H1 (cell line): ENCODE data around the gene FAM120A. TPM values are rescaled to one million over a fixed set of nuclear protein-coding genes. Genes with fewer than 3 reads are reported as not detected.

ENCODE experiments used
- CTCF ChIA-PET: fragments of 300-600 bp; sonication (Branson Sonifier 250); formaldehyde crosslinking; loops from one replicate; lab custom pipeline; 2021; ENCODE audit not compliant: partially characterized antibody; lab: Charles Lee
- POLR2A ChIA-PET: fragments of 300-600 bp; sonication (Branson Sonifier 250); formaldehyde crosslinking; loops from one replicate; lab custom pipeline; 2021; ENCODE audit warnings: inconsistent platforms; ENCODE audit not compliant: partially characterized antibody; lab: Charles Lee
- DNase-seq, 2 experiments: peaks; one replicate each; pipeline versions ENCODE4 v3.0.0 to v3.0.0-alpha.2; 2010 to 2022; ENCODE audit warnings: low spot score in 2 of 2, low read depth in 1 of 2, mixed read lengths in 1 of 2
- FAIRE-seq: peaks from 2 replicates; lab custom pipeline; 2011; peaks lifted over from hg19 to GRCh38; lab: Jason Lieb, UNC
- H2AFZ ChIP-seq: 2 replicates; pipeline ENCODE4 v1.8.1; 2012; ENCODE audit warnings: low read length, inconsistent platforms
- H2AK5ac ChIP-seq: 2 replicates; pipeline ENCODE4 v1.6.1; 2013; ENCODE audit warnings: low read depth, low read length
- H2BK120ac ChIP-seq: replicated peaks from 2 replicates; pipeline ENCODE3; 2013; ENCODE audit warnings: low read depth, low read length, inconsistent platforms
- H2BK12ac ChIP-seq: 2 replicates; pipeline ENCODE4 v1.6.1; 2013; ENCODE audit warnings: low read depth, low read length
- H2BK15ac ChIP-seq: 2 replicates; pipeline ENCODE4 v1.6.1; 2013; ENCODE audit warnings: low read length
- H2BK20ac ChIP-seq: 2 replicates; pipeline ENCODE4 v1.6.1; 2013; ENCODE audit warnings: low read length
- H2BK5ac ChIP-seq: 2 replicates; pipeline ENCODE4 v1.6.1; 2013; ENCODE audit warnings: low read depth, low read length
- H3K14ac ChIP-seq: 2 replicates; pipeline ENCODE4 v1.6.1; 2013; ENCODE audit warnings: inconsistent platforms; ENCODE audit not compliant: insufficient read length
- H3K18ac ChIP-seq: 2 replicates; pipeline ENCODE4 v1.6.1; 2013; ENCODE audit warnings: low read length; ENCODE audit errors: extremely low read depth
- H3K23ac ChIP-seq: 2 replicates; pipeline ENCODE4 v1.6.1; 2013; ENCODE audit warnings: inconsistent platforms; ENCODE audit not compliant: insufficient read length
- H3K23me2 ChIP-seq: 2 replicates; pipeline ENCODE4 v1.6.1; 2013; ENCODE audit warnings: low read depth, low read length
- H3K27ac ChIP-seq: 2 replicates; pipeline ENCODE4 v1.6.1; 2011; ENCODE audit warnings: low read depth, low read length, inconsistent platforms
- H3K27me3 ChIP-seq, 4 experiments: replicated peaks in 1 of 4; 1 replicate in 1 of 4; 2 replicates in 3 of 4; pipeline versions ENCODE4 v1.6.1 to v1.8.1; 2011 to 2013; ENCODE audit warnings: low read length in 3 of 4, mild to moderate bottlenecking in 3 of 4, inconsistent platforms in 2 of 4, mixed read lengths in 2 of 4, moderate library complexity in 1 of 4; ENCODE audit not compliant: control insufficient read depth in 3 of 4, insufficient read depth in 3 of 4; ENCODE audit errors: extremely low read depth in 1 of 4
- H3K36me3 ChIP-seq, 4 experiments: 2 replicates each; pipeline versions ENCODE4 v1.6.1 to v1.8.1; 2011 to 2013; ENCODE audit warnings: mild to moderate bottlenecking in 4 of 4, low read length in 3 of 4, moderate library complexity in 2 of 4, control low read depth in 1 of 4, inconsistent platforms in 1 of 4; ENCODE audit not compliant: insufficient read depth in 4 of 4, control insufficient read depth in 2 of 4
- H3K4ac ChIP-seq: replicated peaks from 2 replicates; pipeline ENCODE3; 2013; ENCODE audit warnings: low read length, low read depth, mixed read lengths, inconsistent platforms; ENCODE audit not compliant: insufficient read length
- H3K4me1 ChIP-seq, 4 experiments: replicated peaks in 1 of 4; 1 replicate in 1 of 4; 2 replicates in 3 of 4; pipeline versions ENCODE4 v1.6.1 to v1.8.1; 2011 to 2013; ENCODE audit warnings: low read length in 3 of 4, inconsistent platforms in 2 of 4, mixed read lengths in 1 of 4; ENCODE audit not compliant: insufficient read depth in 4 of 4, control insufficient read depth in 3 of 4
- H3K4me2 ChIP-seq, 2 experiments: 2 replicates each; pipeline versions ENCODE4 v1.6.1 to v1.8.1; 2011 to 2013; ENCODE audit warnings: low read depth in 2 of 2, low read length in 2 of 2, control low read depth in 1 of 2, inconsistent platforms in 1 of 2, mild to moderate bottlenecking in 1 of 2; ENCODE audit not compliant: insufficient read depth in 1 of 2
- H3K4me3 ChIP-seq, 4 experiments: fragments of 200-600, 300-600 bp in 1 of 4; sonication (generic), shearing (Covaris generic), sonication (Bioruptor Twin) in 1 of 4; 2 replicates each; pipeline versions ENCODE4 v1.5.1 to v1.8.1; 2011 to 2016; ENCODE audit warnings: low read length in 4 of 4, low read depth in 3 of 4, control low read depth in 2 of 4, inconsistent platforms in 2 of 4, mild to moderate bottlenecking in 2 of 4, mixed read lengths in 1 of 4, moderate library complexity in 1 of 4; ENCODE audit not compliant: insufficient read depth in 2 of 4; ENCODE audit errors: extremely low read depth in 1 of 4
- H3K56ac ChIP-seq: replicated peaks from 2 replicates; pipeline ENCODE3; 2013; ENCODE audit warnings: low read depth, mild to moderate bottlenecking, mixed read lengths, low read length, inconsistent platforms; ENCODE audit not compliant: insufficient read length
- H3K79me1 ChIP-seq: 2 replicates; pipeline ENCODE4 v1.6.1; 2013; ENCODE audit warnings: low read depth, low read length, control low read depth
- H3K79me2 ChIP-seq, 2 experiments: 2 replicates each; pipeline versions ENCODE4 v1.6.1 to v1.8.1; 2012 to 2013; ENCODE audit warnings: low read length in 2 of 2, mild to moderate bottlenecking in 2 of 2, inconsistent platforms in 1 of 2; ENCODE audit not compliant: insufficient read depth in 2 of 2, control insufficient read depth in 1 of 2
- H3K9ac ChIP-seq, 4 experiments: replicated peaks in 1 of 4; 1 replicate in 1 of 4; 2 replicates in 3 of 4; pipeline versions ENCODE4 v1.6.1 to v1.8.1; 2011 to 2013; ENCODE audit warnings: low read depth in 3 of 4, low read length in 3 of 4, control low read depth in 2 of 4, mild to moderate bottlenecking in 2 of 4, moderate library complexity in 2 of 4, inconsistent platforms in 1 of 4; ENCODE audit errors: extremely low read depth in 1 of 4
- H3K9me3 ChIP-seq, 2 experiments: 2 replicates each; pipeline versions ENCODE4 v1.6.1 to v1.8.1; 2012 to 2013; ENCODE audit warnings: mild to moderate bottlenecking in 2 of 2, moderate library complexity in 2 of 2, control low read depth in 1 of 2, inconsistent platforms in 1 of 2, low read depth in 1 of 2, low read length in 1 of 2, mixed read lengths in 1 of 2; ENCODE audit not compliant: insufficient read depth in 2 of 2
- H4K20me1 ChIP-seq, 2 experiments: replicated peaks in 1 of 2; 2 replicates each; pipeline versions ENCODE3 to v1.8.1; 2011 to 2013; ENCODE audit warnings: inconsistent platforms in 2 of 2, low read length in 2 of 2, mild to moderate bottlenecking in 1 of 2; ENCODE audit not compliant: insufficient read depth in 2 of 2, control insufficient read depth in 1 of 2
- H4K5ac ChIP-seq: 2 replicates; pipeline ENCODE4 v1.6.1; 2013; ENCODE audit warnings: low read length, low read depth, mixed read lengths, inconsistent platforms; ENCODE audit not compliant: insufficient read length
- H4K8ac ChIP-seq: 2 replicates; pipeline ENCODE4 v1.8.0; 2013; ENCODE audit warnings: mild to moderate bottlenecking, moderate library complexity, low read length, inconsistent platforms; ENCODE audit not compliant: insufficient read depth; ENCODE audit errors: extremely low read depth
- H4K91ac ChIP-seq: replicated peaks from 2 replicates; pipeline ENCODE3; 2013; ENCODE audit warnings: low read length, mixed read lengths, inconsistent platforms; ENCODE audit not compliant: insufficient read length
- ATF2 ChIP-seq: IDR thresholded peaks from 2 replicates; pipeline ENCODE4 v1.6.1; 2012; ENCODE audit warnings: low read length, inconsistent platforms
- BRCA1 ChIP-seq: IDR thresholded peaks from 2 replicates; pipeline ENCODE4 v1.6.1; 2012; ENCODE audit warnings: low read depth, low read length, improper control_type of control experiment
- GTF2F1 ChIP-seq: IDR thresholded peaks from 2 replicates; pipeline ENCODE4 v1.6.1; 2012; ENCODE audit warnings: low read depth, low read length, improper control_type of control experiment, borderline replicate concordance
- JUN ChIP-seq: IDR thresholded peaks from 2 replicates; pipeline ENCODE4 v1.6.1; 2011; ENCODE audit warnings: low read depth, mild to moderate bottlenecking, improper control_type of control experiment, low read length
- MAX ChIP-seq: IDR thresholded peaks from 2 replicates; pipeline ENCODE4 v1.6.1; 2012; ENCODE audit warnings: inconsistent platforms
- NANOG ChIP-seq: IDR thresholded peaks from 2 replicates; pipeline ENCODE4 v1.6.1; 2011; ENCODE audit warnings: low read length, low read depth, mild to moderate bottlenecking, inconsistent platforms; ENCODE audit not compliant: insufficient read depth, poor library complexity, severe bottlenecking
- POLR2A ChIP-seq, 2 experiments: IDR thresholded peaks; 1 replicate in 1 of 2; 2 replicates in 1 of 2; pipeline ENCODE4 v1.6.1; 2011; ENCODE audit warnings: low read depth in 2 of 2, low read length in 2 of 2, mild to moderate bottlenecking in 2 of 2; ENCODE audit errors: control extremely low read depth in 1 of 2
- TAF7 ChIP-seq: optimal IDR thresholded peaks from 2 replicates; pipeline ENCODE3; 2011; ENCODE audit warnings: low read depth, mild to moderate bottlenecking, inconsistent platforms, low read length, moderate library complexity, borderline replicate concordance
- TCF12 ChIP-seq: IDR thresholded peaks from 2 replicates; pipeline ENCODE4 v1.6.1; 2011; ENCODE audit warnings: low read depth, mild to moderate bottlenecking, low read length
- WGBS, 2 experiments: shearing (Covaris generic) in 1 of 2; methylation state at CpG; one replicate each; pipeline versions ENCODE4 v1.1.6 to v1.1.7; 2013 to 2015; ENCODE audit warnings: low lambda C conversion rate in 2 of 2, mixed read lengths in 2 of 2, inconsistent platforms in 1 of 2, low coverage in 1 of 2, missing lambda C conversion rate in 1 of 2; ENCODE audit not compliant: insufficient replicate concordance in 2 of 2, insufficient coverage in 1 of 2, insufficient read length in 1 of 2; ENCODE audit errors: extremely low coverage in 1 of 2, missing lambda C conversion rate in 1 of 2; 5-methylcytosine and 5-hydroxymethylcytosine counted together
- polyA plus RNA-seq, 7 experiments: library from polyadenylated mRNA; depleted of rRNA in 3 of 7; stranded (reverse) in 5 of 7; unstranded in 2 of 7; fragments of >200 nt in 5 of 7; fragments of 200-250 nt in 2 of 7; gene quantifications; 1 replicate in 5 of 7; 2 replicates in 1 of 7; 4 replicates in 1 of 7; pipeline versions ENCODE4 v1.2.1 to v1.2.3, GENCODE V29; 2011 to 2013; ENCODE audit warnings: missing spikeins in 2 of 7, mixed read lengths in 2 of 7
- total RNA-seq: library from RNA; stranded (reverse); fragmentation: NEBNext Ultra II Directional; extraction: Animal tissue kit (Norgen Biotek cat#: 25700); gene quantifications from 2 replicates; pipeline ENCODE4 v1.2.1, GENCODE V29; 2021

FAM120A gene
- total and polyA plus RNA-seq, 2 of the 8 experiments (the other 6 are each of a cell fraction or from before 2014, with no cell fraction given): 24.9 to 54.7 TPM

- Histone ChIP-seq H3K9ac (no peak overlapping the region), H2BK12ac (no peak overlapping the region), H3K79me2 (peaks cover 0 to 72% of the 10 kb centered on the region in 2 experiments; a peak in 3 of 4 replicates), H2BK15ac (no peak overlapping the region), H3K56ac (no peak overlapping the region), H4K20me1 (peaks cover 12 to 13% of the 10 kb centered on the region in 2 experiments), H2AFZ (no peak overlapping the region), H3K36me3 (peaks cover 0 to 8% (median 0%) of the 10 kb centered on the region in 4 experiments; a peak in 2 of 8 replicates), H3K4ac (no peak overlapping the region), H4K8ac (no peak overlapping the region), H4K91ac (no peak overlapping the region), H3K27me3 (no peaks in the 10 kb centered on the region), H3K23ac (no peak overlapping the region), H3K4me2 (no peak overlapping the region), H3K18ac (no peak overlapping the region), H2BK20ac (no peak overlapping the region), H3K4me3 (no peak overlapping the region), H2AK5ac (no peak overlapping the region), H2BK5ac (no peak overlapping the region), H2BK120ac (no peak overlapping the region), H3K4me1 (peaks cover 0 to 8% (median 4%) of the 10 kb centered on the region in 4 experiments; a peak in 4 of 7 replicates), H3K23me2 (no peaks in the 10 kb centered on the region; the same call in 1 of the 2 replicates), H3K9me3 (no peaks in the 10 kb centered on the region), H3K27ac (no peak overlapping the region), H3K79me1 (peaks cover 21% of the 10 kb centered on the region), H4K5ac (no peak overlapping the region), H3K14ac (no peak overlapping the region)
- TF ChIP-seq TAF7 (no peak), NANOG (no peak), POLR2A (IDR thresholded peaks at IDR 0.05; ENCODE audit: control extremely low read depth in 1 of 2, low read depth in 2 of 2, low read length in 2 of 2) (no peak), JUN (no peak), ATF2 (no peak), GTF2F1 (no peak), TCF12 (no peak), BRCA1 (no peak), MAX (no peak)
- no peak for FAIRE-seq
- 92% methylated on average over 7 of the region's 7 CpGs; no CpG with 5 or more reads in 1 of the 2 experiments for WGBS, 2 experiments
- no peak for DNase-seq
- POLR2A ChIA-PET: no interaction called here
- CTCF ChIA-PET: no interaction called here
These were observed 58.6 kb downstream of the FAM120A start for GRCh38 chr9:93510041-93510440.
